Loucy (cell line): Measurements from ENCODE around the gene COL6A1.

Experiments used
- CTCF ChIP-seq: fragments of 200-600 bp; sonication (generic); conservative IDR thresholded peaks from 2 replicates; pipeline ENCODE4 v1.5.1; 2014; ENCODE audit warnings: mild to moderate bottlenecking, antibody characterized with exemption, low read length
- EZH2phosphoT487 ChIP-seq: fragments of 200-600 bp; IDR thresholded peaks from 2 replicates; pipeline ENCODE4 v1.6.1; 2018; ENCODE audit warnings: antibody characterized with exemption, mild to moderate bottlenecking, moderate library complexity, borderline replicate concordance

- no peak for TF ChIP-seq CTCF
- no peak for TF ChIP-seq EZH2phosphoT487
These were observed 28.6 kb downstream of the COL6A1 start for GRCh38 chr21:46009951-46010705.
